Measurements from ENCODE around the gene TES.
A peak's percentile ranks its signal among the peaks of the same experiment; 100 is the strongest.

TES gene

GRCh38 chr7:116257156-116257555 is 46.8 kb downstream of the TES start:
- Histone ChIP-seq H3K36me3 (ENCODE audit: control insufficient read depth in 2 of 2, insufficient read depth in 2 of 2, low read length in 2 of 2) (peaks cover 19 to 25% of the 10 kb centered on the region in 2 donors), H3K9ac (ENCODE audit: low read depth in 1 of 2, low read length in 2 of 2) (no peak overlapping the region), H3K4me1 (ENCODE audit: control insufficient read depth in 2 of 2, insufficient read depth in 2 of 2, low read length in 2 of 2) (no peaks in the 10 kb centered on the region), H3K9me3 (ENCODE audit: control insufficient read depth in 2 of 2, low read length in 2 of 2) (no peaks in the 10 kb centered on the region), H3K27me3 (ENCODE audit: control insufficient read depth in 2 of 2, insufficient read depth in 2 of 2, low read length in 2 of 2) (no peaks in the 10 kb centered on the region), H3K4me3 (ENCODE audit: low read length in 2 of 2) (no peak overlapping the region), H3K27ac (ENCODE audit: low read depth in 2 of 2, low read length in 2 of 2) (no peak overlapping the region)

DNA sequence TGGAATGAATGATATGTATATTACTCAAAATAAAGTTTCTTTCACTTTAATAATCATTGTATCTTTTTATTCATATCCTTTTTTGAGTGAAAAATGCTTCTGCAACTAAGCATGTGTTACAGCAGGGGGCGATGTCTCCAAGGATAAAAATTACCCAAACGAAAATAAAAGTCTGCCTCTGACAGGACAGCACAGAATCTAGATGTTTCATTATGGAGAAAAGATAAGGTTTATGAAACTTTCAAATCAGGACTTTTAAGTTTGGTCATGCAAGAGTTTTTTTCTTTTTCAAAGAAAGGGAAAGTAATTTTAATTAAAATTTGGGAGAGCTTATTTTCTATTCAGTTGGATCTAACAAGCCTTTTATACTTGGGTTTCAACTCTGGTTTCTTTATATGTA is 48.4 kb downstream of the TES start:
- Histone ChIP-seq H3K36me3 (ENCODE audit: control insufficient read depth in 2 of 2, insufficient read depth in 2 of 2, low read length in 2 of 2) (peaks cover 11 to 20% of the 10 kb centered on the region in 2 donors), H3K27me3 (ENCODE audit: control insufficient read depth in 2 of 2, insufficient read depth in 2 of 2, low read length in 2 of 2) (no peaks in the 10 kb centered on the region), H3K9ac (ENCODE audit: low read depth in 1 of 2, low read length in 2 of 2) (no peak overlapping the region), H3K4me1 (ENCODE audit: control insufficient read depth in 2 of 2, insufficient read depth in 2 of 2, low read length in 2 of 2) (no peaks in the 10 kb centered on the region), H3K4me3 (ENCODE audit: low read length in 2 of 2) (no peak overlapping the region), H3K9me3 (ENCODE audit: control insufficient read depth in 2 of 2, low read length in 2 of 2) (no peaks in the 10 kb centered on the region), H3K27ac (ENCODE audit: low read depth in 2 of 2, low read length in 2 of 2) (no peak overlapping the region)

DNA sequence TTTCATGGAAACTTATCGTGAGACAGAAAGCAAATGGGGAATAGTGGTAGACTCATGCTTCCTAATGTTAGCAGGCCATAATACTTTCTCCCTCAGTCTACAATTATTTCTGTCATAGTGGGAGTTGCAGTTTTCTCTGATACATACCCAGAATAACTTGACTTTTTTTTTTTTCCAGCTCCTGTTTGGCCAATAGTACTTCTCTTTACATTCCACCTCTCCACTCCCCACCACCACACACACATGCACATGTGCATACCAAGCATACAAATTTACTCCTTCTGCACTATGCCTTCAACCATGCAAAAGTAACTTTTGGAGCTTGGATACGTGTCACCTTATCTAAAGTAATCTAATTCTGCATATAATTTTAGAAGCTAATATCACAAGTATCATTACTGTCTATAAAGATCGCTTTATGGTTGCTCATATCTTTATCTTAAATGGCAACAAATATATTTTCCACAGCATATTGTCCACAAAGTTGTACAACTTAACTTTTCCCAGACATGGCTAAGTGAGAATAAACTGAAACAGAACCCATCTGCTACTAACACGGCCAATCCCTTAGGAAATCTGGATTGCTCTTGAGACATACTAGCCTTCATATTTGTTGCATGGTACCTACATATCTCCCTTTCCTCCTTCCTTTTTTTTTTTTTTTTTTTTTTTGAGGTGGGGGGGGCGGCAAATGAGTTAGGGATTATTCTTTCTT is 49.0 kb downstream of the TES start:
- Histone ChIP-seq H3K27ac (ENCODE audit: low read depth in 2 of 2, low read length in 2 of 2) (no peak overlapping the region), H3K9me3 (ENCODE audit: control insufficient read depth in 2 of 2, low read length in 2 of 2) (no peaks in the 10 kb centered on the region), H3K4me3 (ENCODE audit: low read length in 2 of 2) (no peak overlapping the region), H3K4me1 (ENCODE audit: control insufficient read depth in 2 of 2, insufficient read depth in 2 of 2, low read length in 2 of 2) (no peaks in the 10 kb centered on the region), H3K9ac (ENCODE audit: low read depth in 1 of 2, low read length in 2 of 2) (no peak overlapping the region), H3K36me3 (ENCODE audit: control insufficient read depth in 2 of 2, insufficient read depth in 2 of 2, low read length in 2 of 2) (peaks cover 9 to 17% of the 10 kb centered on the region in 2 donors), H3K27me3 (ENCODE audit: control insufficient read depth in 2 of 2, insufficient read depth in 2 of 2, low read length in 2 of 2) (no peaks in the 10 kb centered on the region)

- Histone ChIP-seq H3K27ac (ENCODE audit: low read depth in 2 of 2, low read length in 2 of 2) (no peak overlapping the region), H3K9ac (ENCODE audit: low read depth in 1 of 2, low read length in 2 of 2) (no peak overlapping the region), H3K9me3 (ENCODE audit: control insufficient read depth in 2 of 2, low read length in 2 of 2) (no peaks in the 10 kb centered on the region), H3K4me1 (ENCODE audit: control insufficient read depth in 2 of 2, insufficient read depth in 2 of 2, low read length in 2 of 2) (no peaks in the 10 kb centered on the region), H3K4me3 (ENCODE audit: low read length in 2 of 2) (no peak overlapping the region), H3K27me3 (ENCODE audit: control insufficient read depth in 2 of 2, insufficient read depth in 2 of 2, low read length in 2 of 2) (no peaks in the 10 kb centered on the region), H3K36me3 (ENCODE audit: control insufficient read depth in 2 of 2, insufficient read depth in 2 of 2, low read length in 2 of 2) (peaks cover 9 to 14% of the 10 kb centered on the region in 2 donors)
Measured at GRCh38 chr7:116259871-116260440, 49.6 kb downstream of the TES start.

DNA sequence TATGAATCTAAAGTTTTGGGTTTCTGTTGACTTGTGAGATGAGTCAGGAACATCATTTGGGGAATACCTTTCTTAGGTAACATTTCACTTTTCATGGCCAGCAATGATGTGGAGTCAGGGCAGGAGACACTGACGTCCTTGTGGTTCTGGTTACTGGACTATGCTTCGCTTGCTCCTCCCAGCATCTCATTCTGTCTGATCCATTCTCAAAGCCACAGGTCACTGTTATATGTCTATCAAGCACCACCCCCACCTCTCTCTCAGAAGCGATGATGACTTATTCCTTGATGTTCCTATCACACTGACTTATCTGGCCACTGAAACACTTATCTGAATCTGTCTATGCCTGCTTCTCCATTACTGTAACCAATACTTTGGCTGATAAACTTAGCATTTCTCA is 51.6 kb downstream of the TES start:
- H3K4me3 ChIP-seq (ENCODE audit: low read length in 2 of 2), result no peak overlapping the region
- no peak overlapping the region for H3K27ac ChIP-seq (ENCODE audit: low read depth in 2 of 2, low read length in 2 of 2)
- H3K9me3 ChIP-seq (ENCODE audit: control insufficient read depth in 2 of 2, low read length in 2 of 2), result no peaks in the 10 kb centered on the region
- no peak overlapping the region for H3K9ac ChIP-seq (ENCODE audit: low read depth in 1 of 2, low read length in 2 of 2)
- peaks cover 5 to 9% of the 10 kb centered on the region in 2 donors for H3K36me3 ChIP-seq (ENCODE audit: control insufficient read depth in 2 of 2, insufficient read depth in 2 of 2, low read length in 2 of 2)
- H3K4me1 ChIP-seq (ENCODE audit: control insufficient read depth in 2 of 2, insufficient read depth in 2 of 2, low read length in 2 of 2), result no peaks in the 10 kb centered on the region
- H3K27me3 ChIP-seq (ENCODE audit: control insufficient read depth in 2 of 2, insufficient read depth in 2 of 2, low read length in 2 of 2), result no peaks in the 10 kb centered on the region

GRCh38 chr7:116265881-116266280 is 55.5 kb downstream of the TES start:
- no peaks in the 10 kb centered on the region for H3K36me3 ChIP-seq (ENCODE audit: control insufficient read depth in 2 of 2, insufficient read depth in 2 of 2, low read length in 2 of 2)
- H3K4me1 ChIP-seq (ENCODE audit: control insufficient read depth in 2 of 2, insufficient read depth in 2 of 2, low read length in 2 of 2), result peaks cover 2 to 3% of the 10 kb centered on the region in 2 donors
- no peak overlapping the region for H3K4me3 ChIP-seq (ENCODE audit: low read length in 2 of 2)

DNA sequence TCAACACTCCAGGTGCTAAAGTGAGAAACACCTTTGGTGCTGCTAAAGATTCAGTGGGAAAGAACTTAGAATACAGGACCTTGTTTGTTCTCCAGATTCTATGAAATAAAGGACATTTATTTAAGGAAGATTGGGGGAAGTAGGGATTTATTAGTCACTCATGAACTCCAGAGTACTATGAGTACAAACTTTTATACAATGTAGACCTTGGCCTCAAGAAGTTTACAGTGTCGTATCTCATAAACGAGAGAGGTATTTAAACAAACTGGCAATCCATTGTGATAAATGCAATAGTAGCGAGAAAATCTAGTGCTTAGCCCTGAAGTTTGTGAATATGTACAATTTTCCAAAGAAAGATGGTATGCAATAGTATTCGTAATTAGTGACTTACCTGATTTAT is 59.1 kb downstream of the TES start:
- Histone ChIP-seq H3K4me1 (ENCODE audit: control insufficient read depth in 2 of 2, insufficient read depth in 2 of 2, low read length in 2 of 2) (peaks cover 3 to 10% of the 10 kb centered on the region in 2 donors), H3K27me3 (ENCODE audit: control insufficient read depth in 2 of 2, insufficient read depth in 2 of 2, low read length in 2 of 2) (no peaks in the 10 kb centered on the region), H3K4me3 (ENCODE audit: low read length in 2 of 2) (no peak overlapping the region), H3K36me3 (ENCODE audit: control insufficient read depth in 2 of 2, insufficient read depth in 2 of 2, low read length in 2 of 2) (no peaks in the 10 kb centered on the region), H3K9me3 (ENCODE audit: control insufficient read depth in 2 of 2, low read length in 2 of 2) (no peaks in the 10 kb centered on the region), H3K9ac (ENCODE audit: low read depth in 1 of 2, low read length in 2 of 2) (no peak overlapping the region), H3K27ac (ENCODE audit: low read depth in 2 of 2, low read length in 2 of 2) (peak overlapping the region in 1 of 2 donors; percentile 25)

More at GRCh38 chr7:116265881-116266280, 55.5 kb downstream of the TES start:
- no peaks in the 10 kb centered on the region for H3K9me3 ChIP-seq (ENCODE audit: control insufficient read depth in 2 of 2, low read length in 2 of 2)
- H3K27ac ChIP-seq (ENCODE audit: low read depth in 2 of 2, low read length in 2 of 2), result no peak overlapping the region
- no peaks in the 10 kb centered on the region for H3K27me3 ChIP-seq (ENCODE audit: control insufficient read depth in 2 of 2, insufficient read depth in 2 of 2, low read length in 2 of 2)
- H3K9ac ChIP-seq (ENCODE audit: low read depth in 1 of 2, low read length in 2 of 2), result no peak overlapping the region

- H3K27me3 ChIP-seq (ENCODE audit: control insufficient read depth in 2 of 2, insufficient read depth in 2 of 2, low read length in 2 of 2), result no peaks in the 10 kb centered on the region
- peak overlapping the region; percentile 35 to 57 for H3K27ac ChIP-seq (ENCODE audit: low read depth in 2 of 2, low read length in 2 of 2)
- no peaks in the 10 kb centered on the region for H3K36me3 ChIP-seq (ENCODE audit: control insufficient read depth in 2 of 2, insufficient read depth in 2 of 2, low read length in 2 of 2)
- H3K4me1 ChIP-seq (ENCODE audit: control insufficient read depth in 2 of 2, insufficient read depth in 2 of 2, low read length in 2 of 2), result peaks cover 3 to 10% of the 10 kb centered on the region in 2 donors
- no peak overlapping the region for H3K4me3 ChIP-seq (ENCODE audit: low read length in 2 of 2)
- no peaks in the 10 kb centered on the region for H3K9me3 ChIP-seq (ENCODE audit: control insufficient read depth in 2 of 2, low read length in 2 of 2)
- H3K9ac ChIP-seq (ENCODE audit: low read depth in 1 of 2, low read length in 2 of 2), result no peak overlapping the region
Measured at GRCh38 chr7:116271161-116271913, 61.0 kb downstream of the TES start.

DNA sequence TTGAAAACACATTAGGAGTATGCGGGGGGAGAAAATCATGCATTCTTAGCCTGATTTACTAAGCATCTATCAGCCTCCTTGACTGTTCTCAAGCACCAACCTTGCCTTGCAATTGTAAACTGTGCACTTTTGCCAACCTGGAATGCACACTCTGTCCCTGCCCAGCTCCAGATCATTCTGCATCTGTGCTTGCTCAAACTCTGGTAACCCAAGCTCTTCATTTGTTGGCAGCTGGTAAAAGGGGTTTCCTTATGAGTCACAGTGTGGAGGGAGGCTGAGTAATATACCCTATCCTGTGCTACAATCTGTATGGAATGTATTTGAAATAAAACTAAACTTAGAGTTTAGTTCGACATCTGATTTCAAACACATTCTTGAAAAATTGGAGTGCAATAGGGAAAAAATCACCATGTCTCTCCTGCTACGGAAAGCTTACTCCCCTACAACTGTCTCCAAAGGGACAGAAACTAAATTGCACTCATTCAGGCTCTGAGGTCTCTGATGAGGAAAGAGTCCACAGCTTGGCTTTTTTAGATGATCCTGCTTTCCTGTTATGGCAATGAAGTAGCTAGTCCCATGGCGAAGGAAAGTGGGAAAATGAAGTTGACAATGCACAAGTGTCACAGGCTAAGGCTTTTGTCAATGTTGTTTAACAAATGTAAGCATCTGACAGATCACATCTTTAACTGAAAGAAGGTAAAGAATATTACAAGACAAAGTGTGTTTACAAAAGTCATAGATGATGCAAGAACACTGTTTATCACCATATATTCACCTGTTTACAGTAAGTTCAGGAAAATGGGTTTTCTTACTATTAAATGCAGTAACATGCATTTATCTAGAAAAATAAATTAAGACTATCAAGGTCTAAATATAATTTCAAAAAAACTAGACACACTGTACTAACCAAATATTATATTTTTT is 61.9 kb downstream of the TES start:
- Histone ChIP-seq H3K27me3 (ENCODE audit: control insufficient read depth in 2 of 2, insufficient read depth in 2 of 2, low read length in 2 of 2) (no peaks in the 10 kb centered on the region), H3K9ac (ENCODE audit: low read depth in 1 of 2, low read length in 2 of 2) (no peak overlapping the region), H3K9me3 (ENCODE audit: control insufficient read depth in 2 of 2, low read length in 2 of 2) (no peaks in the 10 kb centered on the region), H3K4me1 (ENCODE audit: control insufficient read depth in 2 of 2, insufficient read depth in 2 of 2, low read length in 2 of 2) (peaks cover 3 to 10% of the 10 kb centered on the region in 2 donors), H3K4me3 (ENCODE audit: low read length in 2 of 2) (no peak overlapping the region), H3K27ac (ENCODE audit: low read depth in 2 of 2, low read length in 2 of 2) (peak overlapping the region; percentile 35 to 57), H3K36me3 (ENCODE audit: control insufficient read depth in 2 of 2, insufficient read depth in 2 of 2, low read length in 2 of 2) (no peaks in the 10 kb centered on the region)

Measured in mucosa of rectum (tissue), 2 donors.